SK-N-MC (cell line): Measurements from ENCODE around the gene KRT71.

Source experiments
- EZH2 ChIP-seq: fragments of 200-600 bp; sonication (generic); IDR thresholded peaks from one replicate; pipeline ENCODE4 v1.6.1; 2017; ENCODE audit warnings: antibody characterized with exemption
- FOXP2 ChIP-seq: optimal IDR thresholded peaks from 2 replicates; pipeline ENCODE3; 2011; ENCODE audit warnings: mild to moderate bottlenecking, moderate library complexity; ENCODE audit not compliant: insufficient read depth; ENCODE audit errors: extremely low read length, control extremely low read depth
- POLR2AphosphoS5 ChIP-seq: IDR thresholded peaks from 2 replicates; pipeline ENCODE4 v1.6.1; 2012; ENCODE audit warnings: mild to moderate bottlenecking, low read depth, low read length, borderline replicate concordance

- TF ChIP-seq EZH2 (no peak), FOXP2 (no peak), POLR2AphosphoS5 (no peak)
These were observed 26.4 kb downstream of the KRT71 start for GRCh38 chr12:52526511-52526951.
